HG02885 (cell line): Measurements from ENCODE around the gene ME3.

Experiments used
- ATAC-seq: cut with Tn5 transposase; IDR thresholded peaks from one replicate; pipeline ENCODE4 v1.9.1; 2021; ENCODE audit warnings: mild to moderate bottlenecking; ENCODE audit not compliant: unreplicated experiment, poor library complexity

ME3 gene

DNA sequence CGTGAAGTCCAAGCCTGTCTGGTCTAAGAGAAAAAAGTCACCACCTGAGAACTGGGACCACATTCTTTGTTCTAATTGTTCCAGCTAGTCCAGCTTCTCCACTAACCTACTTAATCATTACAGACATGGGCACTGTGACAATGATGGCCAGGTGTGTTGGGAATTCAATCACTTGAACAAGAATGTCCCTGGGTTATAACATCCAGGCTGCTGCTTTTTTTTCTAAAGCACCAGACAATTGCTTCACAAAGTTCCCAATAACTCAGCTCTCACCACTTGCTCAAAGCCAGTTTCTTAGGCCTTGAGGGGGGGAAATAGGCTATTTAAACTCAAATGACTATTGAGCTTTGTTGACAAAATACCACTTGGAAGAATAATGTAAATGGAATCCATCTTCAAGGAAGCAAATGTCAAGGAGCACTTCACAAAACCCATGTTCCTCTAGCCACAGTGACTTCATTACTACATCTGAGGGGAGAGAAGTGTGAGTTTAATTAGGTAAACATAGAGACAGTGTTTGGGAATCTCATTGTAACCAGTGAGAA lies 80.3 kb downstream of the ME3 start:
- ATAC-seq: no peak

DNA sequence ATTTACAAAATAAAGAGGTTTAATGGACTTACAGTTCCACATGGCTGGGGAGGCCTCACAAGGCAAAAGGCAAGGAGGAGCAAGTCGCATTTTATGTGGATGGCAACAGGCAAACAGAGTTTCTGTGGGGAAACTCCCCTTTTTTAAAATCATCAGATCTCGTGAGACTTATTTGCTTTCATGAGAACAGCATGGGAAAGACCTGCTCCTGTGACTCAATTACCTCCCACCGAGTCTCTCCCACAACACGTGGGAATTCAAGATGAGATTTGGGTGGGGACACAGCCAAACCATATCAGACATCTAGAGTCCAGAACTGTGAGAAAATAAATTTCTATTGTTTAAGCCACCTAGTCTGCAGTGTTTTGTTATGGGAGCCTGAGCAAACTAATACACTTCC lies 80.8 kb downstream of the ME3 start:
- ATAC-seq: no peak

DNA sequence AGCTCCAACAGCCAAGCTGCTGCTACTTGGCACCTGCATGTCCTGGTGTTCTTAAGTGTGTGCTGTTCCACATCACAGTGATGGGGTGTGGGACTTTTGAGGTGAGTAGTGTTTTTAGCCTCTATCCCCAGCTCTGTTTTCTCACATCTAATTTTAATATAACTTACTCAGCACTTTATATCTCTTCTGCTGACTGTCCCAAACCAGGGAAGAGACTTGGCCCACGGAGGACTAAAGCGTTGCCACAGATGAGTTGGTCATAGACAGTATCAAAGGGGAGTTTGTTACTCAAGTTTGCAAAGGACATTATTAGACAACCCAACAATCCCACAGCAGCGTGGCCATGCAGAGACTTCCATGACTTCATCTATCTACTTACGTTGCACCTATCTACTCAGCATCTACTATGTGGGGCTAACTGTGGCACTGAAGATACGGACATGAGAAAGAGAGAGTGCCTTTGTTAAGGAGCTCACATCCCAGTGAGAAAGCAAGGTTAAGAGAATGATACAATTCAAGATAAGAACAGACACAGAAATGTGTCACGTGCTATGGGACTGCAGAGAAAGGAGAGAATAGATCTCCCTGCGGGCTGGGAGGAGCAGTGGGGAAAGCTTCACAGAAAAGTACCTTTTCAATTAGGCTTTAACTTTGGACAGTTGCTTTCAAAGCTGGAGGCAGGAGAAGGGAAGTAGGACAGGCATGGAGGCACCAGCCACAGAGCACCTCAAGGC lies 82.4 kb downstream of the ME3 start:
- ATAC-seq: no peak

DNA sequence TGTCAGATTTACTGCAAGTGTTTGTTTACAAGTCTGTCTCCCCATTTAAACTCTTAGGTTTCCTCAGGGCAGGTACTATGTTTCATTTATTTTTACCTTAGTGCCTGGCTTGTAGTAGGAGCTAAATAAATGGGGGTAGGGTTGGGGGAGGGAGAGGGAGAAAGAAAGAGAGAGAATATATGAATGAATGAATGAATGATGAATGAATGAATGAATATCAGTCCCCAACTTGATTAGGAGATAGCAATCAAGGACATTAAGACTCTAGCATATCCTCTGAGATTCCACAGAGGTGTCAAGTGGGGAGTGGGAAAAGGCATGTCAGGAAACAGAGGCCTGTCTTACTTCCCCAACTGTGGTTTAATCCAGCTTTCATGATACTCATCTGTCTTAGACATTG lies 83.2 kb downstream of the ME3 start:
- no peak for ATAC-seq

DNA sequence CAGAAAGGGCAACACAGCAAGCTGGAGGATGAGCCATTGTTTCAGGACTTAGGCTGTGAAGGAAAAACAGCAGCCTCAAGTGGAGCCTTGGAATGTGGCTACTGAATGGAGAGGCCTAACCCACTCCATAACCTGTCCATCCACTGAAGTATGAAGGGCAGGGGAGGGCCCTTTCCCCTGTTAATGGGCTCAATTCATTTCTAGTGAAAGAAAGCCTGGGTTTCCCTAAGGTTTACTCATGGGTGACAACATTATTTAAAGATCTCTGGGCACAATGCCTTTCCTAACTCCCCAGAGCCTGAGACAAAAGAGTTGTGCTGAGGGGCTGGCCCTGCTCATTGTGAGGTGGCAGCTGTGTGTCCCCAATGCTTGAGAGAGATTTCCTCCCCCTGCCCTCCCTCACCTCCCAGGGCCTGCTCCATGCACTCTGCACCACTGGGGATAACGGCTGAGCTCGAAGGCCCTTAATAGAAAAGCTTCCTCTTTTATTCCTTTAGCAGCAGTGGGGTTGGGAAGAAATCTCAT lies 83.8 kb downstream of the ME3 start:
- no peak for ATAC-seq

DNA sequence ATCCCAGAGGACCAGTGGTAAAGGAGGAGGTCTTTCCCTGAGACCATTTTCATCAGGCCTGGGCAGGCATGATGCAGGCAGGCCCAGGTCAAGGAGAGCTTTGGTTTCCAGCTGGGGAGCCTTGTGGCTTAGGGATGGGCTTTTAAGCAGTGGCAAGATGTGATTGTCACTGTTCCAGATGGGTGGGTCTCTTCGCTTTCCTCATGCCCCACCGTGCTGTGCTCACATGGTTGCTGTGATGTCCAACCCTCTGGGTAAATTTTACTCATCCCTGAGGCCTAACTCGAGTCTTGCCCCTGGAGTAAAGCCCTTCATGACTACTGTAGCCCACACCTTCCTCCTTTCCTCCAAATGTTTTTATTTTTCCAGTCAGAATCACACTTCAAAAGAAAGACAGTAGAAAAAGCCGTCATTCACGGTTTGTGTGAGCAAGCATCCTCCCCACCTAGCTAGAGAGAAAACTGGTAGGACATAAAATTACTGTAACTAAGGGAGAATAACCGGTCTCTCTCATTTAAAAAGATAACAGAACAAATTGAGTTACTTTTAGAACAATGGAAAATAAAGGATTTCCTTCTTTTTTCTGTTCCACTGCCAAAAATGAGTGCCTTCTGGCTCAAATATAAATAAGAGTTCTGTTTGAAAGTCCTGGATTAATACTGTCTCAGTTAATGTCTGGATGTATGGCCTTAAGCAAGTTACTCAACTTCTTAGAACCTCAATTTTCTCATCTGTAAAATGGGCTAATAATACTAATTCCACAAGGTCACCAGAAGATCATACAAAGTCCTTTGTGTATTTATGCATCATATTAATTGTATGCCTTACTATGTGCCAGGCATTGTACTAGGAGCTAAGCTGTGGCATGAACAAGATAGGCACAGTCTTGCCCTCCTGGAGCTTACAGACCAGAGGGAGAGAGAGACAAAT lies 84.9 kb downstream of the ME3 start:
- ATAC-seq: no peak

DNA sequence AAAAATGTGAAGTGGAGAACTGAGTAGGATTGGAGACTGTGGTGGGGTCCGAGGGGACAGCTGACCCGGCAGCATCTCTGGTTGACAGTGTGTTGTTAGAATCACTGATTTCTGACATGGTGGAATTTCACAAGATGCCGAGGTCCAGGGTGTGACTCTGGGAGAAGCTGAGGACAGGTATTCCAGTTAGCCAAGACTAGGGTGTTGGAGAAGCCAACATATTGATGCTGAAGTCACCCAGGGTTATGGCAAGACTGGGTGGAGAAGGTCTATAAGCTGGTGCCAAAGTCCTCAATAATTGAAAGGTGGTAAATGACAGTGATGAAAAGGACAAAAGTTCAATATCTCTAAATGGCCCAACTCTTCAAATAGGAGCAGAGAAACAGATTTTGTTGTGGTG lies 86.1 kb downstream of the ME3 start:
- ATAC-seq: no peak

DNA sequence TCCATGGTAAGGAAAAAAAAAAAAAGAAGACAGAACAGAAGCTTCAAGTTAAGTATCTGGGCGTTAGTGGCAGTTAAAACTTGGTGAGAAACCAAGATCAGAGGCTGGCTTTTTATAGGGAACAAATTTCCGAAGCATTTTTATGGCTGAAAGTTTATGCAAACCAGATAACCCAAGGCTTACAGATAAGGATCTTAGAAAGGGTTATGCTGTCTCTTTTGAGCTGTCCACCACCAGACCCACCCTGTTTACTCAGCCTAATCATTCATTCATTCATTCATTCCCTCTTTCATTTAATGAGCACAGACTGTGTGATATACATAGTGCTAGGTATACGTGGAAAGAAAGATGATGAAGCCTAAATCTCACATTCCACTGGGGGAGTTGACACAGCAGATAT lies 89.5 kb downstream of the ME3 start:
- ATAC-seq: no peak

DNA sequence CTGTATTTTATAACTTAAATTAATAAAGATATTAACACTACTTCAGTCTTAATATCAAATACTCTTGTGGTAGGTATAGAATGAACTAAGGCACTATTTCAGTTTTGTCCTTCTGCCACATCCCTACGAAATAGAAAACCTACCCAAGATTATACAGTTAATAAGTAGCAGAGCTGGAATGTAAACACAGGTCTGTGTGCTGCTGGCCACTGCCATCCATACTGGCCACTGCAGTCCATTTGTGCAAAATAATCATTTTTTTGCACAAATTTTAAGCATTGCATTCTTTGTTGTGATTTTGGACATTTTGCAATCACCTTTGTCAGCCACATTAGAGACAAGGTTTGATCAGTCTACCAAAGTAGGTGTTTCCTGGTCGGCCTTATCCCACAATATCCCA lies 91.9 kb downstream of the ME3 start:
- no peak for ATAC-seq

DNA sequence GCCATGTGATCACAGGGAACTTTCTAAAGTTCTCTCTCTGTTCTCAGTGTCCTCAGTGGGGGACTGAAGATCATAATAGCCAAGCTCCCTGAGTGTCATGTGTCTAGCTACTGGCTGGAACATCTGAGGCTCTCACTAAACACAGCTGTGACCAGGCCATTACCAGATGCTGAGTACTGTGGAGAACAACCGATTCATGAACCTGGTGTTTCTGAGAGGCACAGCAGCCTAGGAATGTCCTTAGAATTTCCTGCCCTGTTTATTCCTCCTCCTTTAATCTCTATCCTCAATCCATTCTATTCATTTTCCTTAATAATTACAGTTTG lies 93.0 kb downstream of the ME3 start:
- ATAC-seq: no peak

DNA sequence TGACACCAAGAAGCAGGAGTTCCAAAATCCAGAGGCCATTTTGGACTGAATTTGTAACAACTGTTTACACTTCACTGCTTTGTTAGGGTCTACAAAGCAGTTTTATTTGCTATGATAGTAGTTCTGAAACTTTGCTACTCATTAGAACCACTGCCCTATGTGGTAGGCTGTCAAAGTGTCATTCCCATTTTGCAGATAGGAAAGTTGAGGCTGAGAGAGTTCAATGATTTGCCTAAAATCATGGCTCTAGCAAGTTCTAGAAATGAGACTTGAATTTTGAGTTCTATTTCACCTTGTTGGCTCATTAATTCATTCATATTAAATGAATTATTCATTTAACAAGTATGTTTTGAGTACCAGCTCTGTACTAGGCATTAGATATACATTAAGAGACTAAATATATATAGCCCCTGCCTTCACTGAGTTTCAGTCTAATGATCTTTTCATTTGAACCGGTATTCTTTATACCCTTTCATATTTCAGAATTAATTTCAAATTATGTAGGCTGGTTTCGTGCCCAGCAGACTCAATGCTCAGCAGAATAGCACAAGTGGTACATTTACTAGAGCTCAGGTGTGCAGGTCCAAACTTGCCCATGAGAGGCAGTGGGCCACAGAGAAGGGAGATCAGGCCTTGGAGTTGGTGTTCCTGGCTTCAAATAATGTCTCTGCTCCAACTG lies 93.5 kb downstream of the ME3 start:
- ATAC-seq: no peak

DNA sequence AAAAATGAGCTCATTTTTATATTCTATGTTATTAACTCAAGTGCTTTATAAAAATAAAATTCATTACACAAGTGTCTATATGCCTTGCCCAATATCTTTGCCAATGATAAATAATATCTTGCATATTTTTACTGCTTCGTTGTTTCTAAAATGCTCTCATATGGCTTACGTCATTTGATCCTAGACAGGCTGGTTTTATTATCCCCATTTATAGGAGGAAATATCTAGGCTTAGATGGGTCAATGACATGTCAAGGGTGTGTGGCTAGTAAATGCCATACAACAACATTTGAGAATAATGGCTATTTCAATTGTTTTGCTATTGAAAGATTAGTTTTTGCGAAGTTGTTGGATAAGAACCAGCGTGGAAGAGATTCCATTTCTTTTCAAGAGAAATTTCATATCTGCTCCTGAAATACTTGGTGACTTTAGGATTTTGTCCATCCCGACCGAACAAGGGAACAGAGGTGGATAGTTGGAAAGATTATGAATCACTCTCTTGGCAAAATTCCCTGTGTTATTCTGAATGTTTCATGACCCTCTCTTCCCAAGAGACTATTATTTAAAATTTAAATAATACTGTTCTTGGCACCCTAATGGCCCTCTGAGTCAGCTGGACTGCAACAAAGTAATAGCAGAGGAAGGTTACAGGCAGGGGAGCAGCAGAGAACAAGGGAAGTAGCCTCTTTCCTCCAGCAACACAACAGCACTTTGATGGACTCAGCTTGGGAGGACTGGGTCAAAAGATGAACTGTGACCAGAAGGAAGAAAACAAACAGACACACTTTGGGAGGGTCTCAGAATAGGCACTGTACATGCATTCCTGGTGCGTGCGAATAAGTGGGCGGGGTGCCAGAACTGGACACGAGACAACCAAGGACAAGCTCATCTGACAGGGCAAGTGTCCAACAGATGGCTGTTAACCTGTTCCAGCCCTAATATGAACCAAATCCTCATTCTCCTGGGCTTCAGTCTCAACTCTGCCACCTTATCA lies 94.5 kb downstream of the ME3 start:
- no peak for ATAC-seq

DNA sequence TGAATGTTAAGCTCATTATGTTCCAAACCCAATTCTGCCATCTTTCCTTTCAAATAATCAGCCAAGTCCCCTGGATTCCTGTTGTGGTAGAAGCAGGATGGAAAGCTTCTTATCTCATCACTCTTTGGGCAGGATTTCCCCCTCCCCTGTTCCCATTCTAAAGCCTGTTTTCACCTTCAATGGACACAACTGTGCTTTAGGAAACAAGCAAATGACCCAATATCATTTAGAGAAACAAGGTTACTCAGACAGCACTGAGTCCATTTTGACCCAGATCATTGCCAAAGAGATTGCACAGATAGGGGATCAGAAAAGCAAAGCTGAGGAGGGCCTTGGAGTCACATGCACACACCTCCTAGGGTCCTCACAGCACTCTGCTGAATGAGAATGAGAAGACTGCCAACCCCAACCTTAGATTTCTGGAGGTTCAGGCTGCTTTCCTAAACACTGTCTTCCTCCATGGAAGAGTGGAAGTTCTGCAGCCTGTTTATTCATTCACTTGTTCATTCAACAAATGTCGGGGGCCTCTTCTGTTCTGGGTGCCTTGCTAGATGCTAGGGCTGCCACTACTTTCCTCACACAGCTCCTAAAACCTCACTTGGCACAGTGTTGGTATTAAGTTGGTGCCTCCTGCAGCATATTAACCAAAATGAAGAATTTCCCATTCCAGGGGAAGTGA lies 95.3 kb downstream of the ME3 start:
- ATAC-seq: no peak

DNA sequence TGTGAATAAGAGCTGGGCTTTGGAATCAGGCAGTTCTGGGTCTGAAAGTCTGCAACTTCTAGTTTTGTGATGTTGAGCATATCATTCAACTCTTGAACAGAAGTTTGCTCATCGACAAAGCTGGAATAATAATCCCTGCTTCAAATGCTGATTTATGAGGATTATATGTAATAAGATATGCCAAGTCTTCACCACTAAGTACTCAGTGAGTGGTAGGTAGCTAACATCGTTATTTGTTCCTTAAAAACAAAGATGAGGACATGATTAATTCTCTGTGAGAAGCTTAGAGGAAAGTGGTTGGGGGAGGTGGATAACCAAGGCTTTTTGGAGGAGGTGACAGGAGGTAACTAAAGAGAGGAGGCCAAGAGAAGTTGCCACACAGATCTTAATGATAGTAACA lies 96.5 kb downstream of the ME3 start:
- no peak for ATAC-seq

DNA sequence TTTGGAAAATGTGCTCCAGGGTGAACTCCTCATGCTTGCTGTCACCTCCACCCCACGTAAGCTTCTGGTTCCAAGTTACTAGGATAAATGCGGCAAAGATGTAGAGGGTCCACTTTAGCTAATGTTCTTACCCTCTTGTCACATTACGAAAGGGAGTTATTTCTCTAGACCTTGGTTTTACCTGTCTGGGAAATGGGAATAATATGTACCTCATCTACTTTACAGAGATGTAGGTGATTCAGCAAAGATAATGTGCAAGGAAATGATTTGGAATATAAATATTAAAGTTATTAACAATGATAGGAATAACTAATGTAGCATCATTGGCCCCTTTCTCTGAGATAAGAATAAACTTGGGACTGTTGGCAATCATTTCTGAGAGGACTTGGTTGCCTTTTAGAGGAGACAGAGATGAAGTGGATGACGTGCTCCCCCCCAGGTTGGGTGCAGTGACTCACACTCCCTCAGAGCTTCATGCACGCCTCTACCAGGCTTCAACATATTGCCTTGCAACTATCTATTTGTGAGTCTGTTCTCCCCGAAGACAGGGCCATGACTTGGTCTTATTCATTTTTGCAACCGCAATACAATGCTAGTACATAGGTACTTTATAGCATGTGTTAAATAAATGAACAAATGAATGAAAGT lies 97.1 kb downstream of the ME3 start:
- ATAC-seq: no peak

DNA sequence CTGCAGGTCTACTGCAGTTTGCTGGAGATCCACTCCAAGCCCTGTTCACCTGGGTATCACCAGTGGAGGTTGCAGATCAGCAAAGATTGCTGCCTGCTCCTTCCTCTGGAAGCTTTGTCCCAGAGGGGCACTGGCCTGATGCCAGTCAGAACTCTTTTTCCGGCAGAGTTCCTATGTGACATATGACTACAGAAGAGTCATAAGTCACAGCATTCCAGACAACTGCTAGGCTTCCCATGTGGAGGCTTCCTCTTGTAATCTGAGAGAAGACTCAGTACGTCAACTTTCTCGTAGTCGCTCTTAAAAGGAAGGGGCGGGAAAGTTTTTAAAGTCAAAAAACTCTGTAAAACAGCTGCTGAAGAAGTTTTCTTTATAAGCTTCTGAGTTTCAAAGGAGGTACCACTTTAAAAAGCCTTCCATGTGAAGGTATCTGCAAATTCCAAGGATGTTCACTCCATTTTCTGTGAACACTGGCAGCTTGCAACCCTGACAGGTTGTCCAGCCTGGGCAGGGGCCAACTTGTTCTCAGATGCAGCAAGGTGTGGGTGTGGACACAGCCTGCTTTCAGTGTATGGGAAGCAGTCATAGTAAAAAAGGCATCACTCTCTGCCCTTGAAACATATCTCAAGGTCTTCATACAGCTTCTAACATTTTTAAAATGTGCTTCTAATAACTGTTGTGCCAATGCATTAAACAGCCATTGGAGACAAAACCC lies 97.8 kb downstream of the ME3 start:
- ATAC-seq: no peak

DNA sequence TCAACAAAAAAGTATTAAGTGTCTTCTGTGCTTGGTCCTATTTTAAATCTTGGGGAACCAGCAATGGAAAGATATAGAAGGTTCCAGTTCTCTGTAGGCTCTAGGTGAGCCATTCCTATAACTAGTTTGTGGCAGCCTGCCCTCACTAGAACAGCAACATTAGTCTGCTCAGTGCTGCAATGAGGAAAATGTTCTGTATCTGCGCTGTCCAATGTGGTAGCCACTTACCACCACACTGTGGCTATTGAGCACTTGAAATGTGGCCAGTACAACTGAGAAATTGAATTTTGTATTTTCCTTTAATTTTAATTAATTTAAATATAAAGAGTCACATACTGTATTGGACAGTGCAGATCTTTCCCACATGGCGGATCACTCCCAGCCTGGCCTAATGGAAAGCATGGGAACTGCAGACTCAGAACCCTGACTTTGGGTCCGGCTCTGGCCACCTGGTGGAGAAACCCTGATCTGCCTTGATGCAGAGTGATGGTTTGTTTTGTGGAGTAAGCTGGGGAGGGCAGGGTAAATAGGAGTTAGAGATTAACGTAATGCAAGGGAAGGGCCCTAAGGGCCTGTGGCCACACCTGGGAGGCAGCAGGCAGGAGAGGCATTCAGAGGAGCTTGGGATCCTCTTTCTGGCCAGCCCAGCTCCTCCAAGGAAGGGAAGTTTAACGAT lies 101.0 kb downstream of the ME3 start:
- ATAC-seq: peak; percentile 53
